DOHH2 (cell line): Measurements from ENCODE around the gene CYTH3.

Experiments
- H3F3A ChIP-seq: fragments of 200-600 bp; sonication (generic), shearing (Covaris generic); 2 replicates; pipeline ENCODE4 v1.6.0; 2016; ENCODE audit warnings: antibody characterized with exemption, mild to moderate bottlenecking; ENCODE audit not compliant: control insufficient read depth, insufficient read depth
- H3K27ac ChIP-seq: fragments of 200-600 bp; sonication (generic); 2 replicates; pipeline ENCODE4 v1.5.1; 2014; ENCODE audit warnings: low read depth, mild to moderate bottlenecking, low read length, moderate library complexity
- H3K27me3 ChIP-seq: fragments of 200-600 bp; sonication (generic); 2 replicates; pipeline ENCODE4 v1.6.1; 2014; ENCODE audit warnings: mild to moderate bottlenecking, low read length, mixed read lengths; ENCODE audit not compliant: control insufficient read depth
- H3K36me3 ChIP-seq: fragments of 200-600 bp; sonication (generic); 2 replicates; pipeline ENCODE4 v1.6.1; 2014; ENCODE audit warnings: mild to moderate bottlenecking, low read length, moderate library complexity, mixed read lengths; ENCODE audit not compliant: control insufficient read depth
- H3K4me1 ChIP-seq: fragments of 200-600 bp; sonication (generic); 2 replicates; pipeline ENCODE4 v1.6.1; 2014; ENCODE audit warnings: mild to moderate bottlenecking, low read length, mixed read lengths; ENCODE audit not compliant: control insufficient read depth
- H3K4me2 ChIP-seq: fragments of 200-600 bp; sonication (generic); 2 replicates; pipeline ENCODE4 v1.6.0; 2014; ENCODE audit warnings: mild to moderate bottlenecking, low read length, moderate library complexity
- H3K4me3 ChIP-seq: fragments of 200-600 bp; sonication (generic); 2 replicates; pipeline ENCODE4 v1.5.1; 2014; ENCODE audit warnings: mild to moderate bottlenecking, low read length, mixed read lengths
- H3K79me2 ChIP-seq: fragments of 200-600 bp; sonication (generic); 2 replicates; pipeline ENCODE4 v1.6.1; 2014; ENCODE audit warnings: mild to moderate bottlenecking, low read length, mixed read lengths; ENCODE audit not compliant: control insufficient read depth
- H3K9me2 ChIP-seq: fragments of 200-600 bp; sonication (generic); replicated peaks from 2 replicates; pipeline ENCODE4 v1.6.1; 2014; ENCODE audit warnings: mild to moderate bottlenecking, low read length, mixed read lengths; ENCODE audit not compliant: control insufficient read depth
- H3K9me3 ChIP-seq: fragments of 200-600 bp; sonication (generic); 2 replicates; pipeline ENCODE4 v1.6.1; 2014; ENCODE audit warnings: antibody characterized with exemption, low read length, mixed read lengths; ENCODE audit not compliant: control insufficient read depth, insufficient read depth
- H4K20me1 ChIP-seq: fragments of 200-600 bp; sonication (generic); 2 replicates; pipeline ENCODE4 v1.6.0; 2014; ENCODE audit warnings: low read depth, mild to moderate bottlenecking, antibody characterized with exemption, low read length, moderate library complexity; ENCODE audit not compliant: control insufficient read depth, insufficient read depth
- EZH2phosphoT487 ChIP-seq: fragments of 200-600 bp; sonication (generic); IDR thresholded peaks from 2 replicates; pipeline ENCODE4 v1.6.1; 2017; ENCODE audit warnings: borderline replicate concordance, mild to moderate bottlenecking, antibody characterized with exemption, low read length, moderate library complexity, mixed read lengths
- TF ChIP-seq, protein P1 (sequence below): fragments of 200-600 bp; sonication (generic); IDR thresholded peaks from one replicate; pipeline ENCODE4 v1.5.1; 2014; ENCODE audit warnings: antibody characterized with exemption, mild to moderate bottlenecking, low read depth, low read length; ENCODE audit not compliant: poor library complexity, severe bottlenecking

CYTH3 gene

DNA sequence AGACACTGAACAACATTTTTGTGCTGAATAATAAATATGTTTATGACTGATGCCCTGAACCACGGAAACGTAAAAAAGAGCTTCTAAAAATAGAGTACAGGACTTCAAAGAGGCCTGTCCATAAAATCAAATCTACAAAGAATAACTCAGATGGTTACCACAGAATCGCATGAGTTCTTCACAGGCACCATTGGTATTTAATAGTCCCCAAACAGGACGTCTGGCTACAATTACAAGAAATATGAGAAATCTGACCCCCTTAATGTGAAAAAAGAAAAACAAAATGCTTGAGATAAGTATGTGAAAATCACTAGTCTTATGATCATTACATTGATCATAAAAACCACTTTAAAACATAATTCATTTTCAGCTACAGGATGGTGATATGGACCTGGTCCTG lies 20.8 kb downstream of the CYTH3 start:
- no peaks in the 10 kb centered on the region for H3F3A ChIP-seq
- TF ChIP-seq, protein P1, sequence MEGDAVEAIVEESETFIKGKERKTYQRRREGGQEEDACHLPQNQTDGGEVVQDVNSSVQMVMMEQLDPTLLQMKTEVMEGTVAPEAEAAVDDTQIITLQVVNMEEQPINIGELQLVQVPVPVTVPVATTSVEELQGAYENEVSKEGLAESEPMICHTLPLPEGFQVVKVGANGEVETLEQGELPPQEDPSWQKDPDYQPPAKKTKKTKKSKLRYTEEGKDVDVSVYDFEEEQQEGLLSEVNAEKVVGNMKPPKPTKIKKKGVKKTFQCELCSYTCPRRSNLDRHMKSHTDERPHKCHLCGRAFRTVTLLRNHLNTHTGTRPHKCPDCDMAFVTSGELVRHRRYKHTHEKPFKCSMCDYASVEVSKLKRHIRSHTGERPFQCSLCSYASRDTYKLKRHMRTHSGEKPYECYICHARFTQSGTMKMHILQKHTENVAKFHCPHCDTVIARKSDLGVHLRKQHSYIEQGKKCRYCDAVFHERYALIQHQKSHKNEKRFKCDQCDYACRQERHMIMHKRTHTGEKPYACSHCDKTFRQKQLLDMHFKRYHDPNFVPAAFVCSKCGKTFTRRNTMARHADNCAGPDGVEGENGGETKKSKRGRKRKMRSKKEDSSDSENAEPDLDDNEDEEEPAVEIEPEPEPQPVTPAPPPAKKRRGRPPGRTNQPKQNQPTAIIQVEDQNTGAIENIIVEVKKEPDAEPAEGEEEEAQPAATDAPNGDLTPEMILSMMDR: no peak
- no peak for TF ChIP-seq EZH2phosphoT487
- H3K36me3 ChIP-seq: no peaks in the 10 kb centered on the region
- H3K9me3 ChIP-seq: no peaks in the 10 kb centered on the region
- no peak overlapping the region for H3K4me3 ChIP-seq
- H3K79me2 ChIP-seq: no peaks in the 10 kb centered on the region
- no peak overlapping the region for H3K4me2 ChIP-seq
- no peaks in the 10 kb centered on the region for H3K9me2 ChIP-seq
- H3K27me3 ChIP-seq: peaks cover 52% of the 10 kb centered on the region
- H4K20me1 ChIP-seq: no peaks in the 10 kb centered on the region
- peaks cover 1% of the 10 kb centered on the region; the same call in 1 of the 2 replicates for H3K4me1 ChIP-seq
- H3K27ac ChIP-seq: no peak overlapping the region

DNA sequence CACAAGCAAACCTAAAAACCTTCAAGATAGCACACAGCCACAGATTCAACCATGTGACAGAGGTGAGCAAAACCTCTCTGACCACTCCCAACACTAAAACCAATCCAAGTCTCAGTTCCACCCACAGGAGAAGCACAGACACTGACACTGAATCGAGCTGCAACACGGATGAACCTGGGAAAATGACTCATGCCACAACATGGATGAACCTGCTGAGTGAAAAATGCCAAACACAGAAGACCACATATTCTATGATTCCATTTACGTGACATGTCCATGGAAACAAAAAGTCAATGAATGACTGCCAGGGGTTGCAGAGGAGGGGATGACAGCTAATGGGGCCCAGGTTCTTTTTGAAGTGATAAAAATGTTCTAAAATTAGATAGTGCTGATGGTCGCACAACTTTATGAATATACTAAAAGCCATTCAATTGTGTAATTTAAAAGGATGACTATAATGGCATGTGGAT lies 22.0 kb downstream of the CYTH3 start:
- Histone ChIP-seq H3K27me3 (peaks cover 46% of the 10 kb centered on the region), H3K79me2 (no peaks in the 10 kb centered on the region), H3K9me2 (no peaks in the 10 kb centered on the region), H3K4me2 (no peak overlapping the region), H3K9me3 (no peaks in the 10 kb centered on the region), H3F3A (no peaks in the 10 kb centered on the region), H3K36me3 (no peaks in the 10 kb centered on the region), H3K4me3 (no peak overlapping the region), H3K27ac (no peak overlapping the region), H3K4me1 (no peaks in the 10 kb centered on the region), H4K20me1 (no peaks in the 10 kb centered on the region)
- no peak for TF ChIP-seq EZH2phosphoT487
- TF ChIP-seq, protein P1: no peak

DNA sequence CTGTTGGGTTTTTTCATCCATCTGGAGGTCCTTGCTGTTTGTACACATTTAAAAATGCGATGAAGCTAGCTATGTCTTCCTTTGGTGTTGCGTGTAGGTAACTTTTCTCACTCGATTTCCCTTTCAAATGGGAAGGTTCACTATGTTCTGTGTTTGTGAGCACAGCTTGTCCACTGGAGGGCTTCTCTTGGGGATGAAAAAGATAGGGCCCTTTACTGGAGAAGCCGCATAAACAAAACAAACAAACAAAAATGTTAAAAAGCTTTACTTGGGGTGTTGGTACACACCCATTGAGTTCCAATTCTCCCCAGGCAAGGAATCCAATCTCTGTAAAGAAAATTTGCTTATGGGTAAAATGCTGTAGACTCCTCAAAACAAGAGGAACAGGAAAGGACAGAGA lies 23.4 kb downstream of the CYTH3 start:
- no peak overlapping the region for H3K4me3 ChIP-seq
- no peak overlapping the region for H3K27ac ChIP-seq
- H3K79me2 ChIP-seq: no peaks in the 10 kb centered on the region

More for the DNA sequence above, 23.4 kb downstream of the CYTH3 start:
- no peaks in the 10 kb centered on the region for H3K36me3 ChIP-seq
- H3K4me1 ChIP-seq: no peaks in the 10 kb centered on the region
- no peaks in the 10 kb centered on the region for H3F3A ChIP-seq
- no peaks in the 10 kb centered on the region for H3K9me3 ChIP-seq
- no peak for TF ChIP-seq EZH2phosphoT487
- TF ChIP-seq, protein P1: no peak
- H3K27me3 ChIP-seq: peaks cover 47% of the 10 kb centered on the region
- no peaks in the 10 kb centered on the region for H4K20me1 ChIP-seq
- H3K4me2 ChIP-seq: no peak overlapping the region
- H3K9me2 ChIP-seq: no peaks in the 10 kb centered on the region
